IPS-18a (cell line): Measurements from ENCODE around the gene INSIG2.

ENCODE experiments used
- H3K27ac ChIP-seq: one replicate; pipeline ENCODE4 v1.5.1; 2013; ENCODE audit warnings: low read length
- H3K27me3 ChIP-seq: one replicate; pipeline ENCODE4 v1.6.1; 2013; ENCODE audit warnings: mild to moderate bottlenecking, low read length; ENCODE audit not compliant: control insufficient read depth, insufficient read depth
- H3K36me3 ChIP-seq: one replicate; pipeline ENCODE4 v1.6.1; 2013; ENCODE audit warnings: low read depth, low read length; ENCODE audit not compliant: control insufficient read depth
- H3K4me1 ChIP-seq: one replicate; pipeline ENCODE4 v1.6.1; 2013; ENCODE audit warnings: low read depth, low read length; ENCODE audit not compliant: control insufficient read depth
- H3K4me3 ChIP-seq: one replicate; pipeline ENCODE4 v1.5.1; 2013; ENCODE audit warnings: low read length
- H3K9ac ChIP-seq: one replicate; pipeline ENCODE4 v1.6.1; 2013; ENCODE audit warnings: mild to moderate bottlenecking, low read length, moderate library complexity
- H3K9me3 ChIP-seq: one replicate; pipeline ENCODE4 v1.6.1; 2013; ENCODE audit warnings: low read depth, low read length; ENCODE audit not compliant: control insufficient read depth

The INSIG2 gene

DNA sequence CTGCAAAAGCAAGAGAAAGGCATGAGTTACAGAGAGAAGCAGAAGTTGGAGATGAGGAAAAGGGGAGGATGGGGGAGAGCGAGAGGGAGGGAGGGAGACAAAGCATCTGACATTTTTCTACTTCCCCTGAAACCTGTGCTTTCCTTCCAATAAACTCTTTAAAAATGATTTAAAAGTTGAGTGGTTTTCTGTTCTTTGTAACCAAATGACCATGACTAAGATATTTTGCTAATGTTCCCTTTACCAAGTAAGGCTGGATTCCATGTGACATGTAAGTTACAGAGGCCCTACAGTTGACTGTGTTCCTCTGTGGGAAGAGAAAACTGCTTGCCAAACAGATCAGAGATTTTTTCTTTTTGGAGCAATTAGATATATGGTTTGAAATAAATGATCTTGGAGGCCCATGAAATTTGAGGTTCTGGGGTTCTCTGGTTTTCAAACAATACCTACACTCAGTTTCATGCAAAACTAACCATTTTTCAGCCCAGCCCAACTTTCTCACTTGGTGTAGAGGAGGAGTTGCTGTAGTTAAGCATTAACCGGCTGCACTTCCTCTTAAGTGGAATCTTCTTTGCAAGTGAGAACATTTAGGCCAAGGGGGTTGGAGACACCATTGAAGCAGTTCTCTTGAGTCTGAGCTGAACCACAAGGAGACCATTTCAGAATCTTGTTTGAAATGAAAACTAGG is 34.5 kb downstream of the INSIG2 start:
- no peak overlapping the region for H3K27ac ChIP-seq
- H3K4me1 ChIP-seq = no peaks in the 10 kb centered on the region
- H3K9ac ChIP-seq = no peak overlapping the region
- H3K4me3 ChIP-seq = no peak overlapping the region
- H3K36me3 ChIP-seq = no peaks in the 10 kb centered on the region
- H3K9me3 ChIP-seq = no peaks in the 10 kb centered on the region
- H3K27me3 ChIP-seq = no peaks in the 10 kb centered on the region

DNA sequence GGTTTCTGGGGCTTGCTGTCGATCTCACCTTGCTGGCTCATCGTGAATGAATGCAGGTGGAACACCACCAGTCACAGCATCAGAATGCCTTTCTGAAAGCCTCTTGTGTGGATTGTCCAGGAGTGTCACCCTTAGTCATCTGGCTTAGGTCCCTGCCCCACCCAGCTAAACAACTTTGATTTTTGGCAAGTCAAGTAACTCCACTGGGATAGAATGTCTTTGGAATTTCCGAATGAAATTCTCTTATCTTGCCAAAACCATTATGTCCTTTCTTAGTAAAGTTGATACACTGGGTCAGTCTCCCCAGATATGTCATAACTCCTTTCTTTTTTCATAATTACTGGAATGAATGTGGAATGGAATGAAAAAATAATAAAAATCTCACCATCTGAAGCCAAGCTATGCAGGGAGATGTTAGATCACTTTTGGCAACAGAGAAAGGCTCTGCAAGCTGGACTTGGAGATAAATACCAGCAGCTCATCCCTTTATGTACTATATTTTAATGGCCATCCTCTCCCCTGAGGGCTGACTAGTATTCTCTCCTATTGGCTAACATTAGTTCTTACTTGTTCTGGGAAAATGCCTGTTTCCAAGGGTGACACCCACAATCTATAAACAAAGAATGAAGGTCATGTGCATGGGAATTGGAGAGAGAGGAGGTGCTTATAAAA is 35.4 kb downstream of the INSIG2 start:
- H3K4me3 ChIP-seq = no peak overlapping the region
- no peak overlapping the region for H3K9ac ChIP-seq
- H3K9me3 ChIP-seq = no peaks in the 10 kb centered on the region
- no peaks in the 10 kb centered on the region for H3K36me3 ChIP-seq
- H3K27ac ChIP-seq = no peak overlapping the region
- H3K27me3 ChIP-seq = no peaks in the 10 kb centered on the region
- H3K4me1 ChIP-seq = no peaks in the 10 kb centered on the region

DNA sequence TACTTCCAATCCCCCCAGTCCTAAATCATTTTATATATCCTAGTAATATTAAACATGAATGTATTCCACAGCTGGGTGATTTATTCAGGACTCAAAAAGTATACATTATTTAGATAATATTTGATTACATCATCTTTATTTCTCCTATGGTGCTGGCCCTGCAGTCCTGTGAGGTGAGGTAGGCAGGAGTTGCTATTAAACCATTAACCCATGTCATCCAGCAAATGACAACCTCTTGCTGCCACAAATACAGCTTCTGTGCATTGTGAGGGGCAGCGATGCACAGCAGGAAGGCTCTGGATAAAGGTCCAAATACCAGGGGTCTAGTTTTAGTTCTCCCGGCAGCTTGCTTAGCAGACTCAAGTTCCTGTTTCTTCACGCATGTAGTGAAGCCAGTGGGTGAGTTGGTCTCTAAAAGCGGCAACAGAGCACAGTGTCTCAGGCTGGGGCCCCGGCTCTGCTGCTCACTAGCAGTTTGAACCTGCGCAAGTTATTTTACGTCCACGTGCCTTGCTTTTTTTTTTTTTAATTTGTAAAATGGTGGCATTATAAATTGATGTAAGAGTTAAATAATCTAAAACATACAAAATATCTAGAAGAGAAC is 36.1 kb downstream of the INSIG2 start:
- no peak overlapping the region for H3K9ac ChIP-seq
- H3K27me3 ChIP-seq = no peaks in the 10 kb centered on the region
- no peak overlapping the region for H3K4me3 ChIP-seq
- H3K27ac ChIP-seq = no peak overlapping the region
- no peaks in the 10 kb centered on the region for H3K36me3 ChIP-seq
- H3K4me1 ChIP-seq = no peaks in the 10 kb centered on the region
- H3K9me3 ChIP-seq = no peaks in the 10 kb centered on the region

DNA sequence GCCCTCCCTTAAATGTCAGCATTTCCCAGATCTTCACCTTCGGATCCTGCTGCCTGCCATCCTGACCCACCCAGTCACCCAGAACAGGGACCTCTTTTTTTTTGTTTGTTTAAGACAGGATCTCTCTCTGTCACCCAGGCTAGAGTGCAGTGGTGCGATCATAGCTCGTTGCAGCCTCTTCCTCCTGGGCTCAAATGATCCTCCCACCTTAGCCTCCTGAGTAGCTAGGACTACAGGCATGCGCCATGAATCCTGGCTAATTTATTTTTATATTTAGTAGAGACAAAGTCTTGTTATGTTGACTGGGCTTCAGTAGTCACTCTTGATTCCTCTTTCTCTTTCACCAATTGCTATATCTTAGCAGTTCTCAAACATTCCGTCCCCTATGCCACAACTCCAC is 39.0 kb downstream of the INSIG2 start:
- no peaks in the 10 kb centered on the region for H3K36me3 ChIP-seq
- H3K9ac ChIP-seq = no peak overlapping the region
- no peaks in the 10 kb centered on the region for H3K4me1 ChIP-seq
- H3K9me3 ChIP-seq = no peaks in the 10 kb centered on the region
- H3K27ac ChIP-seq = no peak overlapping the region
- no peak overlapping the region for H3K4me3 ChIP-seq
- no peaks in the 10 kb centered on the region for H3K27me3 ChIP-seq

DNA sequence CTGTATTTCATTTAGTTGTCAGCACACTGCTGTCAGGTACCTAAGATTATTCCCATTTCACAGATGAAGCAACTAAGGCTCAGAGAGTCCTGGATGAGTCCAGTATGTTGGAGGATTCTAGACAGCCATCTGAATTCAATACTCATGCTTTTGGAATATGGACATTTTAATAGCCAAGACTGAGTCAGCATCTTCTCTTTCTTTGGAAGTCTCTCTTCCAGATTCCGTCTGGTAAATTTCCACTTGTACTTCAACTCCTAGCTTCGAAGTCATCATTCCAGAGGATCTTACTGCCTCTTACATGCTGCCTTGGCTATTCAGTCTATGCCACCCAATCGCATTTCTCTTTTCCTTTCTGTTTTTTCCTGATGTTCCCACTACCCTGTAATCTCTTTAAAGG is 40.6 kb downstream of the INSIG2 start:
- Histone ChIP-seq H3K27me3 (no peaks in the 10 kb centered on the region), H3K9ac (no peak overlapping the region), H3K9me3 (no peaks in the 10 kb centered on the region), H3K36me3 (no peaks in the 10 kb centered on the region), H3K4me3 (no peak overlapping the region), H3K27ac (no peak overlapping the region), H3K4me1 (no peaks in the 10 kb centered on the region)

DNA sequence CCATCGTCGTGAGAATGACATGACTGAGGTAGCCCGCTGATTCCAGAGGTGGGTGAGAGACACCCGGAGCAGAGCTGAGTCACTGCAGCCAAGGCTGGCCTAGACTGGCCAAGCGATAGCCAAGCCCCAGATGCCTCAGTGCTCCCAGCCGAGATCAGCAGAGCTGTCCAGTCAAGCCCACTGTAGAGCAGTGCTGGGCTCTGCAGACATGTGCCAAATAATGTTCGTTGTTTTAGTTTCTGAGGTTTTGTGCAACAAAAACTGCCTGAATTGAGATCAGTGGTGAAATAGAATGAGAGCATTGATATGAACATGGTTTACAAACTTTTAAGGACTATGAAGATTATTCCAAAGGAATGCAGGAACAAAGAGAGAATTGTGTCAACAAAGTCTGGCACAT is 42.1 kb downstream of the INSIG2 start:
- Histone ChIP-seq H3K27me3 (no peaks in the 10 kb centered on the region), H3K4me3 (no peak overlapping the region), H3K36me3 (no peaks in the 10 kb centered on the region), H3K4me1 (no peaks in the 10 kb centered on the region), H3K9ac (no peak overlapping the region), H3K9me3 (no peaks in the 10 kb centered on the region), H3K27ac (no peak overlapping the region)

DNA sequence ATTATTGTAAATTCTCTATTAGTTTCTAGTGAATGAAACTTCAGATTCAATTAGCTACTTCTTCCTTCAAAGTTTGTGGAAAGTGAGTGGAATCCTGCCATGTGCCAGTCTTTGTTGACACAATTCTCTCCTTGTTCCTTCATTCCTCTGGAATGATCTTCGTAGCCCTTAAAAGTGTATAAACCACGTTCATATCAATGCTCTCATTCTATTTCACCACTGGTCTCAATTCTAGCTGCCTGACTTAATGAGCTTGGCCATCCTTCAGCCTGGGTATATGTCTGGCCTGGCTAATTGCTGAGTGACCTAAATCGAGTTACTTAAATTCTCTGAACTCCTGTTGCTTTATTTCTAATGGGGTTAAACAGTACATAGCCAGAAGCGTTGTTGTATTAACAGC is 43.5 kb downstream of the INSIG2 start:
- no peak overlapping the region for H3K4me3 ChIP-seq
- no peak overlapping the region for H3K27ac ChIP-seq
- H3K36me3 ChIP-seq = no peaks in the 10 kb centered on the region
- H3K27me3 ChIP-seq = no peaks in the 10 kb centered on the region
- H3K4me1 ChIP-seq = no peaks in the 10 kb centered on the region
- H3K9me3 ChIP-seq = no peaks in the 10 kb centered on the region
- H3K9ac ChIP-seq = no peak overlapping the region

DNA sequence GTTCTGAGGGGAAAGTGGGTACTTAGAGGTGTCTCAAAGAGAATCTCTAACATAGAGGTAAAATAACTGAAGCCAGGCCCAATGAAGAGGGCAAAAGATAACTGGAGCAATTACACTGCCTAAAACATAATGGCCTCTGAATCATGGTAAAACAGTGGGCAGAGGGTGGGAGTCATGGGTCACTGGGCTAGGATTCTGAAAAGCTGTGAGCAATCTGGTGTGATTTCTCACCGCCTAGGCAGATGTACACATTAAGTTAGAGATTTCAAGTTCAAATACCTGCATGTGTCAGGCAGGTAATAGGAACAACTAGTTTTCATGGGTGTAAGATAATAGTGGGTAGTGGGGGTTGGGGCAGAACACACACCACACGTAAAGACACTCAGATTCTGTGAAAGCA is 45.6 kb downstream of the INSIG2 start:
- H3K27me3 ChIP-seq = no peaks in the 10 kb centered on the region
- no peaks in the 10 kb centered on the region for H3K4me1 ChIP-seq
- no peaks in the 10 kb centered on the region for H3K9me3 ChIP-seq
- no peak overlapping the region for H3K9ac ChIP-seq
- H3K36me3 ChIP-seq = no peaks in the 10 kb centered on the region
- H3K27ac ChIP-seq = no peak overlapping the region
- no peak overlapping the region for H3K4me3 ChIP-seq

DNA sequence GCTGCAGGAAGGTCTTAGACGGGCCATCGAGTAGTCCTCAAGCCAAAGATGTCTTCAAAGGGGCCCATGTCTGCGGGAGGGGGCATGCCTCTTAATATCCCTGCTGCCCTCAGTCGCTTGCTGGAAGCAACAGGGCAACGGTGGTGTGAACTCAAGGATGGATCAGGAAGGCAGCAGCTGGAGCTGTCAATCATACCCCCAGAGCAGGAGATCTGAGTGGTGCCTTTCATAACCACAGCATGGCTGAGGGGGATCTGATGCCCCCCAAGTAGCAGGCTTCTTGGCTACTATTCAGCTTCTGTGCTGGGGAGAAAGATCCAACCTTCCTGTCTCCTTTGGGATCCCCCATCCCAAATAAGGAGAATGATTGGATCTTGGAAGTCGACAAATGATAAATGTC is 46.4 kb downstream of the INSIG2 start:
- no peaks in the 10 kb centered on the region for H3K36me3 ChIP-seq
- H3K9me3 ChIP-seq = no peaks in the 10 kb centered on the region
- H3K4me3 ChIP-seq = no peak overlapping the region
- H3K27ac ChIP-seq = no peak overlapping the region
- no peaks in the 10 kb centered on the region for H3K27me3 ChIP-seq
- H3K9ac ChIP-seq = no peak overlapping the region
- H3K4me1 ChIP-seq = no peaks in the 10 kb centered on the region

DNA sequence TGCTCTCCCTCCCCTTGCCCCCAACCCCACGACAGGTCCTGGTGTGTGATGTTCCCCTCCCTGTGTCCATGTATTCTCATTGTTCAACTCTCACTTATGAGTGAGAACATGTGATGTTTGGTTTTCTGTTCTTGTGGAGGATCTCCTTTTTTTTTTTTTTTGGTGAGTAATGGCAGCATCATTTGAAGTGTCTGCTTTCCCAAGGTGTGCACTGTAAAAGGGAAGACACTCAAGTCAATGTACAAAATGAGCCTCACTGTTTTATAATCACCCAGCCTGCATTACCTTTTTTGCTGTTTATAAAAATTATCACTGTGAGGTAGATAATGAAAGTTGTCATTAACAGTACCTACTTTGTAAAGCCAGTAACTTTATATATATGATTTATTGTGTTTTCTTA is 56.9 kb downstream of the INSIG2 start:
- Histone ChIP-seq H3K4me1 (no peaks in the 10 kb centered on the region), H3K4me3 (no peak overlapping the region), H3K27me3 (no peaks in the 10 kb centered on the region), H3K27ac (no peak overlapping the region), H3K36me3 (no peaks in the 10 kb centered on the region), H3K9ac (no peak overlapping the region), H3K9me3 (no peaks in the 10 kb centered on the region)

DNA sequence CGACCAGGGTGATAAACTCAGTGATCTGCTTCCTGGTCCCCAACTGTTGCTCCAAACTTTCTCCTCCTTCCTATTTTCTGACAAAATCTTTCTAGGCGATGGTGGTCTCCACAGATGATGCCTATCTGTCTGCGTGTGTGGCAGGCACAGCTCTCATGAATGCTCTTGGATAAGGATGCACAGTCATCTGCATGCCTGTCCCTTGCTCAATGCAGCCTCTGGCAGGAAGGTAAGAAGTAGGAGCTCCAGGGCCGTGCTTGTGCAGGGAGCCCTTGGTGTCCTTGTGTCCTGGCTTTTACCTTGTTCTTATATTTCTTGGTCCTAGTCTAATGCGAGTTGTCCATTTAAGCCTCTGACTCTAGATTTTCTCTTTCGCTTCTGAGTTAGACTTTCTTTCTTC is 57.5 kb downstream of the INSIG2 start:
- H3K4me1 ChIP-seq = no peaks in the 10 kb centered on the region

More for the DNA sequence above, 57.5 kb downstream of the INSIG2 start:
- Histone ChIP-seq H3K4me3 (no peak overlapping the region), H3K9me3 (no peaks in the 10 kb centered on the region), H3K9ac (no peak overlapping the region), H3K36me3 (no peaks in the 10 kb centered on the region), H3K27ac (no peak overlapping the region), H3K27me3 (no peaks in the 10 kb centered on the region)
